ENCODE data around the gene ZDHHC19.

GRCh38 chr3:196240424-196240823 lies 29.2 kb upstream of the ZDHHC19 start:
- TF ChIP-seq, protein P1, sequence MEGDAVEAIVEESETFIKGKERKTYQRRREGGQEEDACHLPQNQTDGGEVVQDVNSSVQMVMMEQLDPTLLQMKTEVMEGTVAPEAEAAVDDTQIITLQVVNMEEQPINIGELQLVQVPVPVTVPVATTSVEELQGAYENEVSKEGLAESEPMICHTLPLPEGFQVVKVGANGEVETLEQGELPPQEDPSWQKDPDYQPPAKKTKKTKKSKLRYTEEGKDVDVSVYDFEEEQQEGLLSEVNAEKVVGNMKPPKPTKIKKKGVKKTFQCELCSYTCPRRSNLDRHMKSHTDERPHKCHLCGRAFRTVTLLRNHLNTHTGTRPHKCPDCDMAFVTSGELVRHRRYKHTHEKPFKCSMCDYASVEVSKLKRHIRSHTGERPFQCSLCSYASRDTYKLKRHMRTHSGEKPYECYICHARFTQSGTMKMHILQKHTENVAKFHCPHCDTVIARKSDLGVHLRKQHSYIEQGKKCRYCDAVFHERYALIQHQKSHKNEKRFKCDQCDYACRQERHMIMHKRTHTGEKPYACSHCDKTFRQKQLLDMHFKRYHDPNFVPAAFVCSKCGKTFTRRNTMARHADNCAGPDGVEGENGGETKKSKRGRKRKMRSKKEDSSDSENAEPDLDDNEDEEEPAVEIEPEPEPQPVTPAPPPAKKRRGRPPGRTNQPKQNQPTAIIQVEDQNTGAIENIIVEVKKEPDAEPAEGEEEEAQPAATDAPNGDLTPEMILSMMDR (conservative IDR thresholded peaks at IDR 0.05 in 1 of 2, IDR thresholded peaks at IDR 0.05 in 1 of 2; ENCODE audit: extremely low read depth in 1 of 2, insufficient read depth in 1 of 2, low read depth in 1 of 2, low read length in 2 of 2): no peak
- no peak for TF ChIP-seq EZH2 (IDR thresholded peaks at IDR 0.05; ENCODE audit: borderline replicate concordance, low read length)

Measured in mammary epithelial cell (primary cell).